Activated CD8-positive, alpha-beta memory T cell treated with anti-CD3 and anti-CD28 coated beads, Interleukin-2, amount 50 U/mL, for 1 hour (primary cell): Measurements from ENCODE around the gene LHX4.

Source experiments
- DNase-seq: peaks from one replicate; pipeline ENCODE4 v3.0.0-alpha.2; 2020; ENCODE audit errors: extremely low read depth

The LHX4 gene

DNA sequence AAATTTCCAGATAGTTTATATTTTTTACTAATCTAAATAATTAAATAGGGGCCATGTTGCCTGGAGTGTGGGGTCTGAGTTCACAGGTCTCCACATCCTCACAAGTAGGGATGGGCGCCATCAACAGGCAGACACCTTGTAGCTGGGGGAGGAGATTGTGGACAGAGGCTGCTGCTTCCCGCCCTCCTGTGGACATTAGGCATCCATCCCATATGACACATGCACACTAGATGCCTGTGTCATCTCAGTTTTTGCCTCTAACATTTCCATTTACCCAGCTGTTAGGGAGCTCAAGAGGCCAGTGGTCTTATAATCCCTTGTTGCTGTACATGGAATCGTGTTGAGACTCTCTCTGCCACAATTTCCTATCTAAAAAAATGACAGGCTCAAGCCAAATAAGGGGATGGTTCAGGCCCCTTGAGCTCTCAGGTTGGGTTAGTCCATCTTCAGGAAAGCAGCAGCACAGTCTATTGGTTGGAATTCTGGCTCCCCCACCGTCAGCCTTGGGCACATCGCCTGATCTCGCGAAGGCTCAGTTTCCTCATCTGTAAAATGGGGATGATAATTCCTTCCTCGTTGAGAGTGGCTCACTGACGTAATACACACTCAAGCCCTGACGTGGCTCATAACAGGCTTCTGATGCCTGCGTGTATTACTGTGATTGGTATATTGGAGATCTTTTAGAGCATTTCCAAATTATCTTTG, 13.6 kb downstream of the LHX4 start:
- DNase-seq, result no peak

DNA sequence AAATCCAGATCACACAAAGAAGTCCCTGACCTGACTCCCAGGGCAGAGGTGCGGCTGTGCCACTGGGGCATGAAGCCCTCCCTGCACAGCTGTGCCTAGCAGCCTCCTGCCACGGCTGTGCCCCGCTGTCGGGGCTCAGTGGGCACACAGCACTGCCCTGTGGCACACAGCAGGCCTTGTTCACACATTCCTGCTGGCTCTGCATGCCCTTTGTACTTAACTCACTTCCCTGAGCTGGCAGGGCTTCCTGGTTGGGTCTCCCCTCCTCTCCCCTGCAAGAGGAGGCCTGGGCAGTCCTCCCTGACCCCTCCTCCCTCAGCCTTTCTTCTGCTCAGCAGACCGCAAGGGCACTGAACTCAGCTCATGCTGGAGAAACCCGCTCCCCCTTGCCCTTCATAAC, 14.8 kb downstream of the LHX4 start:
- DNase-seq, result no peak

DNA sequence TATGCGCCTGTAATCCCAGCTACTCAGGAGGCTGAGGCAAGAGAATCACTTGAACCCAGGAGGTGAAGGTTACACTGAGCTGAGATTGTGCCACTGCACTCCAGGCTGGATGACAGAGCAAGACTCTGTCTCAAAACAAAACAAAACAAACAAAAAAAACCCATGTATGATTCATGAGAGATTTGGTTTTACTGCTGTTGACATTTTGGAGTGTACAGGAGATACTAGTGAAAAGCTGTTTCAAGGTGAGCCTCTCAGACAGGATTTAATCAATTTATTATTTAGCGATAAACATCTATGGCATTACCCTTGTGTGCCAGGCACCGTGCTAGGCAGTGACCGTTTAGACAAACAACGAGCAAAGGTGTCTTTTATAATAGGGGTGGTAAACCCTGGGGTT, 16.5 kb downstream of the LHX4 start:
- DNase-seq, result no peak

DNA sequence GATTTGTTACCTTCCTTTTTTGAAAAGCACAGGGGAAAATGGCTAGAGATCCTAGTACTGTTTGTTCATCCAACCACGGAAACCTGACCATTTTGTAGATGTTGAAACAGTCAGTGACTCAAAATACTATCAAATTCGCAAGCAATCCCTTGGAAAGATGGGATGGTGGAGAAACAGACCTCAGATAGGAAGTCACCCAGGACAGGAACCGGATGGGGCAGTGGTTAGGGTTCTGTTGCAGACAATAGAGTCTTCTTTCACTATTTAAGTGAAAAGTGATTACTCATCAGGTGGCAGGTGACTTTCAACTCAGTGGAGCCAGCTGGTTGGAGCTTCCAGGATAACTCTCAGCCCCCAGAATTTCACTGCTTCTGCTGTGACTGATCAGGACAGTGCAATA, 17.0 kb downstream of the LHX4 start:
- no peak for DNase-seq

DNA sequence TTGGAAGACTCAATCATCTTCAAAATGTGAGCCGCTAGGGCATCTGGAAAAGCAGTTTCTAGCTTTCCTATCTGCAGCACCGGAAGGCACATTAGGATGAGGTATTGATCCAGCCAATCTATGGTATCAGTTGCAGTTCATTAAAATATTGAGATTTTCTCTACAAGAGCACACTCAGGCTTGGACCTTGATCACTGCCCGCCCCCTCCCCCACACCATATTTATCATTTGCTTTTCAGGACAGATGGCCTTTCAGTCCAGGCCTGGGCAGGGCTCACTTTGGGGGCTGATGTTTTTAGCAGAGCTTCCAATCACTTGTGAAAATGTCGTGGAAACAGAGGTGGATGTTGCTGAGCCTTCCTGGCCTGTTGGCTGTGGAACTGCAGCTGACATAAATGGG, 17.5 kb downstream of the LHX4 start:
- no peak for DNase-seq

DNA sequence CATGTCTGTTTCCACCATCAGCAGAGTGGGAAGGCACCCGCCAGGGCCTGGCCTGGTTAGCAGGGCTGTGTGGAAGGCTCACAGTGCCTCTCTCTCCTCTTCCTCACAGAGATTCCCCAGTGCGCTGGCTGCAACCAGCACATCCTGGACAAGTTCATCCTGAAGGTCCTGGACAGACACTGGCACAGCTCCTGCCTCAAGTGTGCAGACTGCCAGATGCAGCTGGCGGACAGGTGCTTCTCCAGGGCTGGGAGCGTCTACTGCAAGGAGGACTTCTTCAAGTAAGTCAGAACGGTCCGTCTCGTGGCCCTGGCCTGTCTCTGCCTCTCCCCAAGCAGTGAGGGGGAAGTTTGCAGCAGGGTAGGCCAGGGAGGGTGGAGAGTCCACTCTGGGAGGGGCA, 18.1 kb downstream of the LHX4 start:
- DNase-seq, result no peak

DNA sequence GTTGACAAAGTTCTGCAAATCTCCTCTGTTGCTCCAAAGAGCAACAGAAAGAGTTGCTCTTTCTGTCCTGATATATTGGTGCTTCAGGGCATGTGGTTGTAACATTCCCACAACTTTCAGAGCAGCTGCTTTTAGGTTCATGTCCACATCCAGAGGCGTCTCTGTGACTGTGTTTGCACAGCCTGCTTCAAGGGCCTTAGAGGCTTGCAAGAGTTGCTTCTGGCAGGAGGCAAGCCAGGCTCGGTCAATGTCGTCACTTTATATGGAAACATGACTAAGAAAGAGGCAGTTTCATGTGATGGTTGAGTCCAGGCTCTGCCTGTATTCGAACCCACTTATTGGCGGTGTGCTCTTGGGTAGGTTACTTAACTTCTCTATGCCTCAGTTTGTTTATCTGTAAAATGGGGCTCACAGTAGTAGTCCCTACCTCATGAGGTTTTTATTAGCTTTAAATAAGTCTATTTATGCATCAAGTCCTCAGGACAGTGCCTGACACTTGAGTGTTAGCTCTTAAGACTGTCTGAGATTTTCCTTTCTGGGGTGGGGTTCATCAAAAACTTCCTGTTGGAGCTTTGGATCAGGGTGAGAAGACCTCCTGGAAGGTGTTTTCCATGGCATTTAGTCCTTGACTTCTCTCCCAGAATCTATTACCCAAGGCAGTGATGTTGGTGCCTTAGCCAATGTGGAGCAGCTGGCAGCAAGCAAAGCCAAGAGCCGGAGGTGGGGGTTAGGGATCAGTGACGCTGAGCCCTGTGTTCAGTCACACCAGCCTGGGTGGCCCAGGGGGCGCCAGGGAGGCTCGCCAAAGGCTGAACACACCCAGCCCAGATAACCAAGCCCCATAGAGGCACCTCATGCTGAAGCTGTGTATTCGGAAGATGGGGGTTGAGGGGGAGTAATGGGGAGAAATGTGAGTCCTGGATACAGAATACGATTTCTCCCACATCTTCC, 18.9 kb downstream of the LHX4 start:
- no peak for DNase-seq

DNA sequence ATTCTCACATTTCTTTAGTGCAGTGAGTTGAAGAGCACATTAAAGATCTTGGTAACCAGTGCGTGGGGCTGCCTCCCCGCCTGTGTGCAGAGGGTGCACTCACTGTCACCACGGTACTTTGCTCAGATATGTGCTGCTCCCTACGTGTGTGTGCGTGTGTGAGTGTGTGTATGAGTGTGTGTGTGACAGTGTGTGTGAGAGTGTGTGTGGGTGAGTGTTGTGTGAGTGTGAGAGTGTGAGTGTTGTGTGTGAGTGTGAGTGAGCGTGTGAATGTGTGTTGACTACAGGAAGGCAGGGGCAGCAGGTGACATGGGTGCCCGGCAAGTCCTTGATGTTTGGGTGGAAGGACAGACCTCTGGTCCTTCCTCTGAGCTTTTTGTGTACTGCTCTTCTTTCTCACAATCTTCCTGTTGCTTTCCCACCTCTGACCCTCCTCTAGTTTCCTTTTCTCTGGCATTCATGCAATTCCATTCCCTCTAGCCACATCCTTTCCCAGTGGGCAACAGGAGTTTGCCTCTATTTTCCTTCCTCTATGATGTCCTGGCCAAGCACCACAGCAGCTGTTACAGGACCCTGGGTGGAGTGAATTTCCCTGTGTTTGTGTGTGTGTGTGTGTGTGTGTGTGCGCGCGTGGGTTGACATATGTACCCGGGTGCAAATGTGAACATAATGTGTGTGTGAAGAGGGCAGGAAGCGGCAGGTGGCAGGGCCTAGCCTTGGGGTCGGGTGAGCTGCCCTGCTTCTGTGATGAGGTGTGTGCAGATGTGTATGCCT, 19.8 kb downstream of the LHX4 start:
- no peak for DNase-seq

DNA sequence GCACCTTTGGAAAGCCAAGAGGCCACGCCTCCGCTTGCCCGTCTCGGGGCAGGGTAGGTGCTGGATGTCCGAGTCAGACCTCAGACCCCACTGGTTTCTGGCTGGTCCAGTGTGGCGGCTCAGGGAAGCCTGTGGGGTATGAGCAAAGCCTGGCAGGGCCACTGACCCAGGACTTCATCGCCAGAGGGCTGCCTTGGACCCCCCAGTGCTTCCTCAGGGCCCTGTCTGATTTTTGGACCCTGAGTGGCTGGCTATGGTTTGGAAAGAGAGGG, 20.4 kb downstream of the LHX4 start:
- no peak for DNase-seq

DNA sequence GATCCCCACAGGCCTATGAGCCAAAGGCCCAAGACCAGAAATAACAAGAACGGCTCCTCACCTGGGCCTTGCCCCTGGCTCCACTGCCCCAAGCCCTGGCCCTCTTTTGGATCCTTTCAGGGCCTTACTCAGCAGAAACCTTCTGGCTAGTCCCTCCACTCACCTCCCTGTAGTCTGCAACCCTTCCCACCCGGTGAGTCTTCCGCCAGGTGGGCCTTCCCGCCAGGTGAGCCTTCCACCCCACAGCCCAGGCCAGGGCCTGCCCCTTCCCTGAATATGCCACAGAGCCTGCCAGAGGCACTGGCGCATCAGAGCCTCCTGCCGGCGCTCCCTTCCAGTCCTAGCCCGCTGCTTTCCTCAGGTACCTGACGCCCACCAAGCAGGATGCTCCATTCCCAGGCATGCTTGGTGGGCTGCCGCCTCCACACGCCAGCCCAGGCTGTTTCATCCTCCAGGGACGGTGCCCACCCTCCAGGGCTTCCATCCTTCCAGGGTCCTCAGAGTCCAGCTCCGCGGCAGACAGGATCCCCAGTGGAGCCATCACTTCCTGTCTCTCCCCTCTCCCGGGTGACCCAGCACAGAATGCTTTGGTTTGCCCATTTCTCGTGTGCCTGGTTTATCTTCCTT, 20.9 kb downstream of the LHX4 start:
- no peak for DNase-seq

DNA sequence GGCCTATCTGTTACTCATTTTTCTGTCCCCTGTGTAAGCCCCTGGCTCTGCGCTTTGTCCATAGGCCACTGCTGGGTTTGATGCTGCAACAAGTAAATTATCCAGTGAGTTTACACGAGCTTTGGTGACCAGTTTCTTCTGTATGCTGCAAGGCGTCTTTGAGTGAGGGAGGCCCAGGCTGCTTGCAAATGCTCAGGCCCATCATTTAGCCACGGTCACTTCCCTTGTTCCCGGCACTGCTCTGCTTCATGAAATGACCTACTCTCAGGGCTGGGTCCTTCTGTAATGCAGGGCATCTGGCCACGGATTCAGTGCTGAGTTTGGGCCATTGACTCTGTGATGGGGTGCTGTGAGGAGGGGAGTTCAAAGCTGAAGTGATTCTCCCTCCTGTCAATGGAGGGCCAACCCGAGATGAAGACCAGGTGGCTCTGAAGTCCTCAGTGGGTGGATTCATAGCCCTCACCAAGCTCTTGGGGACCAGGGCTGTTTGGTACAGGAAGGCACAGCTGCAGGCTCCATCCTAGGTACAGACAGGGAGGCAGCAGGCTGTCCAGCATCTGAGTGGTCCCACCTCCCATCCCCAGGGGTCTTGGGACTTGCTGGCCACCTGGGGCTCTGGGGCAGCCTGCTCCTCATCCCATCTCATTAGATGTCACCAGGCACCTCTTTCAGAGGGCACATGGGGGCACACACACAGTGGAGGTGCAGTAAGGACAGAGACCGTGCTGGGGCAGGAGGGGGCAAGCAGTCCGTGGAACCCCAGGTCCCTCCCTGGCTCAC, 21.7 kb downstream of the LHX4 start:
- no peak for DNase-seq

DNA sequence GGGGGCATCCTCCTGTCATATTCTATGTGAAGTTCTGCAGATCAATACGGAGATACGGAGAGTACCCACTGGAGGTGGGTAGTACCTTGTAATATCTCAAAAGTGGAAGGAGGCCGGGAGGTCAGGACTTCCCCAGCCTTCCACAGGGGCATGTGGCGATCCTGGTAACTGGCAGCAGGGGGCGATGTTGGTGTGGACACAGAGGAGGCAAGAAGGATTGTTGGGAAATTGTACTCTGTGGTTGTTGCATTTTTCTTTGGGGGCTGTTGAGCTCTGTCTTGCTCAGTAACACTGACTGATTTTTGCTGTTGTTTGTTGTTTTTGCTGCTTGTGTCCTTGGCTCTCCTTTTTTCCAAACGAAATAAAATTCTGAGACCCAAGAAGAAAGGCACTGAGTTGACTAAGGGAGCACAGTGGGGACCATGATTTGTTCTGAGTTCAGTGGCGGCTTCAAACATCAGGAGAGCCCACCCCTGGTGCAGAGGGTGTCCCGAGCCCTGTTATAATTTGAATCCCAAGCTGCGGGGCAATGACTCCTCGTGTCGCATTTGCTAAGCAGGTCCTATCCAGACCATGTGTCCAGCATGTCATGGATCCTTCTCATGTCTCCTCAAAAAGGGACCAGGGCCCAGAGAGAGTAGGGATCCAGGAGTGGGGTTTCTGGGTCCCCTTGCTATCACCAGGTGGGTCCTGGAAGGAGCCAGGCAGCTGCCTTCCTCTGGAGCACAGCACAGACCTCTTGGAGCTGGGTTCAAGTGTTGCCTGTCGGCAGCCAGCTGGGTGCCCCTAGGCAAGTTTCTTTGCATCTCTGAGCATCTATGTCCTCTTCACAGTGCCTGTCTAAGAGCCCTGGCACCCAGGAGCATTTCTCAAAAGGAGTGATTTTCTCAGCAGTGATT, 22.8 kb downstream of the LHX4 start:
- DNase-seq, result no peak

DNA sequence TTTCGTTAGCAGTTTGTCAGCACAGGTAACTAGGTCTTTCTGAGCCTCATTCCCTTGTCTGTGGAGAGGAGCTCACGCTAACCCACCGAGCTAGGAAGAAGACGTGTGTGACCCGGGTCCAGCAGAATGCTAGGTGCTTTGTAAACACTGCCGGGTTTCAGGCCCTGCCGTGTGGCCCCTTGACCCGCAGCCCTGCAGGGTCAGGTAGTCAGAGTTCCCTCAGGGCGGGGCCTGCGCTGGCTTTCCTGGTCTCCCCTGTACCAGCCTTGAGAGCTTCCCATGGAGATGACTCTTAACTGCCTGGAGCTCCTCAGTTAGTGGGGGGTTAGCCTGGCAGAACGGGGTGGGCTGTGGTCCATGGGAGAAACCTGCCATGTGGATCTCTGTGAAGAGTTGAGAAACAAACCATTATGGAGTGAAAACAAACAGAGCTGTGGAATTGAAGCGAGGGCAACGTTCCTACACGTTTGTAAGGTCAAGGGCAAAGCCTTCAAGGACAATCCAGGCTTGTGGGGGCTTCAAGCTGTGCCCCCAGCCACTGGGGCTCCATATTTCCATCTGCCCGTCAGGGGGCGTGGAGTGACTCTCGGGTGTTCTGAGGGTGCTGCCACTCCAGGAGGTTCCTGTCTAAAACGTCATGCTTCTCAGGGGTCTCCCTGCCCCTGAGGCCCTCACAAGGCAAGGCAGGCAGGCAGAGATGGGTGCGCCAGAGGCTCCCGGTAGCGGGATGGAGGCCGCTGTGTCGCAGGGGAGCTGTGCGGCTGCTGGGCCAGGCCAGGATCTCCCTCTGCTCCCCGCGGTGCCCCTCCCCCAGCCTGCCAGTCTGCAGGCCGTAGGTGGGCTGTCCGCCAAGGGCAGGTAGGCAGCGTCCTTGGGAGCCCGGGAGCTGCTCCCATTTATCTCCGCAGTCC, 23.8 kb downstream of the LHX4 start:
- no peak for DNase-seq

DNA sequence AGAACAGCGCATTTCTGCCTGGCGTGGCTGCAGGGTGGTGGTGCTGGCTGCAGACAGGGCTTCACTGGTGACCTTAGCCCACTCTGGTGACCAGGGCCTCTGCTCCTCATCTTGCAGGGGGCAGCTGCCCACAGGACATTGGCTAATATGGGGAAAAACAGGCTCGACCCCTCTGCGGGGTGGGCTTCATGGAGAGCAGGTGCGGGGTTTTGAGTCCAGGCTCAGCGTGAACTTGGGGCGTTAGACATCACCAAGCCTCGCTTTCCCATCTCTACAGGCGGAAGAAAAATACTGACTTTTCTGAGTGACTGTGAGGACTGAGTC, 24.4 kb downstream of the LHX4 start:
- DNase-seq, result no peak

DNA sequence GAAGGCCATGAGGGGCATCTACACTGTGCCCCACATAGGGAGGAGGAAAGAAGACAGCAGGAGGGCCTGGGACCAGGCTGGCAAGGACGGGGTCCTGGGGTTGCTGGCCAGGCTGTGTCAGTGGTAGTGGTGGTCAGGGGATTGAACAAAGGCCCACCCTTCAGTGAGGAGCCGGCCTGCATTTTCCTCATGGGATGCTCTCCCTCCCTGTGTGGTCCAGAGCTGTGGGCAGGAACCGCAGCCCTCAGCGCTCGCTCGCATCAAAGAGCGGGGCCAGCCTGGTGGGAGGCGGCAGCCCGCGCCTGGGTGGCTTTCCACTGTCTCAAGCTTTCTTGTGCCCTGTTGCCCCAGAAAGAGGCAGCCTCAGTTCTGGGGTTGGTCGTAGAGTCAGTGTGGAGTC, 24.8 kb downstream of the LHX4 start:
- no peak for DNase-seq

DNA sequence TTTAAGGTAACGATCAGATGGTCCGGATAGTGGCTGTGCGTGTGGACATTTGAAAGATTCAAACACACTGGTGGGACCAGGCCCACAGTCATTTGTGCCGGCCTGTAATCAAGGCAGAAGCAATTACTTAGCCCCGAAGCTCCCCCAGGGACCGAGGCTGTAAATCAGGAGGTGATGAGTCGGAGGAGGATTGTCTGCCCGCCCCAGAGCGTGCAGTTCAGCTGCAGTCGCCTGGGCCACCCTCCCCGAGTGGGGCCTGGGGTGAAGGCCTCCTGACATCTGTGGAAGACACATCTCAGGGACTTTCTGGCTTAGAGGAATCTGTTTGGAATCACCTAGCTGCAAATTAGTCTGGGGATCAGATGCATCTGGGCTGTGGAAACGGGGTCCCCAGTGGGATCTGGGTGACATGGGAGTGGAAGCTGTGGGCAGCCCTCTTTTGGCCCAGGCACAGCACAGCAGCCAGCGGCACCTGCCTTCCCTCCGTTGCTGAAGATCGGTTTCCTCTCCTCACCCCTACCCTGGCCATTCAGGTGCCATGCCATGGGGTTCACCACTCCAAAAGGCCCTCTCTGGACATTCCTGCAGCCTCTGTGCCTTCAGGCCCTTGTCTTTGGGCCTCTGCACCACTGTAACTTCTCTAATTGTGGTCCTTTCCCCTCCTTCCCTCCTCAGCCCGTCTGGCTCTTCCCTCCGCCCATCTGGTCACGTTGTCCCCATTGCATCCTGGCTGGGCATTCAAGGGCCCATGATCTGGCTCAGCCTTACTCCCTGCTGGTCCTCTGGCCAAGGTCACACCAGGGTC, 25.7 kb downstream of the LHX4 start:
- DNase-seq, result no peak

DNA sequence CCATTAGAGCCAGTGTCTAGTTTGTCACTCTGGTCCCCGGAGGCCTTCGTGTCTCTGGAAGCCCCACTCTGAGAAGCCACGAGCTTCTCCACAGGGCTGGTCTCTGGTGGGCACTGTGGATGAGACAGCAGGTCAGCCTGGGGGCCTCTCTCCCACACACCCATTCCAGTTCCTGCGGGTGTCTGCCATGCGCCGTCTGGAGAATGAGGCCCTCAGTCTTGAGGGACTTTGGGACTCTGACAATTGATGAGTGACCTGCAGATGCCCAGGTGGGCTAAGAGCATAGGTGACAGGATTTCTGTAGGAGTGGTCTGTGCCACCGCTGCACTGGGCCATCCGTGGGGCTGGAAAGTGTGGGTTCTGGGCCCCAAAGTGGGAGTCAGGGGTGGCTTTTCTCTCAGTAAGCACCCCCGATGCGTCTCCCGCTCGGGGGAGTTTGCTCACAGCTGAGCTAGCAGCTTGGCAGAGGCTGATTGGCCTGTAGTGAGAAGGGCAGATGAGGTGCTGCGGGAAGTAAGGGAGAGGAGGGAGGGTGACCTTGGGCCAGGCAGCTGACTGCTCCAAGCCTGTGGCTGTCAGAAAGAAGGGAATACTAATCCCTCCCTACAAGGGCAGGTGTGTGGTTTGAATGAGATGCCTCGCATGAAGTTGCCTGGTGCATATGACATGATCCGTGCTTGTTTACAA, 26.4 kb downstream of the LHX4 start:
- DNase-seq, result no peak

DNA sequence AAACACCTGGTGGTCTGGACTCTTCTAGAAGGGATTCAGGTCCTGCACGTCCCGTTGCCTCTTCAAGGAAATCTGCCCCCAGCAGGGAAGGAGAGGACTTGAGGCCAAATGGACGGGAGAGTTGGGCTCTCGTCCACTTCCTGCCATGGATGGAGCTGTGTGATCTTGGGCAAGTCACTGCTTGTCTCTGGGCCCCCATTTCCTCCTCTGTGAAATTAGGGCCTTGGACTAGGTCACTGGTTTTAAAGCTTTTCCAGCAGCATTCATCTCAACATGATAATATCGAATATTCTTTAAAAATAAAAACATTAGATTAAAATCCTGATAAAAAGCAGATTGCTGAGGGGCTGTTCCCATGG, 26.9 kb downstream of the LHX4 start:
- no peak for DNase-seq
